Thyroid gland (tissue), 4 donors: ENCODE measurements around the gene COL4A1.

ENCODE experiments used
- POLR2A ChIP-seq, 2 donors: fragments of 450-650 bp; IDR thresholded peaks; one replicate each; pipeline ENCODE4 v1.6.1; 2017; ENCODE audit warnings: antibody characterized with exemption in 2 of 2, mild to moderate bottlenecking in 2 of 2, moderate library complexity in 1 of 2
- TF ChIP-seq, protein P1 (sequence below), 6 experiments: fragments of 200-600 bp in 3 of 6; fragments of 450-650 bp in 3 of 6; sonication (generic) in 3 of 6; IDR thresholded peaks; one replicate each; pipeline ENCODE4 v1.5.1; 2016 to 2019; ENCODE audit warnings: antibody characterized with exemption in 6 of 6, mild to moderate bottlenecking in 2 of 6, inconsistent platforms in 1 of 6, moderate library complexity in 1 of 6

DNA sequence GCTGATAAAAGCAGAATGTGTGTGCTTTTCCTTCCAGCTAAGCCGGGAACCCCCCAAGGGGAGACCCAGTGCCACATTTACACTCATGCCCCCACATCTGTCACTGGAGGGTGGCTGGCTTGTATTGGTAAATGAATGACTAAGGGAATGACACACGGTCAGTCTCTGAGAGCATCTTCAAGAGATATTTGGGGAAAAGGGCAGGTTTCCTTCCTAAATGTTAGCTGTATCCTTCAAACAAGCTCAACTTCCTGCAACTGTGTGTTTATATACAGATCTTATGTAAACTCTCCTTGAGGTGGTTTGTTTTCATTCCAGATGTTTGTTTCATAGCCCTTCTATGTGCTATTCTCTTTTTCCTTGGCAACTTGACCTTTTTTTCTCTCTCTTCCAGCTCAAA is 192.6 kb downstream of the COL4A1 start:
- TF ChIP-seq, protein P1, sequence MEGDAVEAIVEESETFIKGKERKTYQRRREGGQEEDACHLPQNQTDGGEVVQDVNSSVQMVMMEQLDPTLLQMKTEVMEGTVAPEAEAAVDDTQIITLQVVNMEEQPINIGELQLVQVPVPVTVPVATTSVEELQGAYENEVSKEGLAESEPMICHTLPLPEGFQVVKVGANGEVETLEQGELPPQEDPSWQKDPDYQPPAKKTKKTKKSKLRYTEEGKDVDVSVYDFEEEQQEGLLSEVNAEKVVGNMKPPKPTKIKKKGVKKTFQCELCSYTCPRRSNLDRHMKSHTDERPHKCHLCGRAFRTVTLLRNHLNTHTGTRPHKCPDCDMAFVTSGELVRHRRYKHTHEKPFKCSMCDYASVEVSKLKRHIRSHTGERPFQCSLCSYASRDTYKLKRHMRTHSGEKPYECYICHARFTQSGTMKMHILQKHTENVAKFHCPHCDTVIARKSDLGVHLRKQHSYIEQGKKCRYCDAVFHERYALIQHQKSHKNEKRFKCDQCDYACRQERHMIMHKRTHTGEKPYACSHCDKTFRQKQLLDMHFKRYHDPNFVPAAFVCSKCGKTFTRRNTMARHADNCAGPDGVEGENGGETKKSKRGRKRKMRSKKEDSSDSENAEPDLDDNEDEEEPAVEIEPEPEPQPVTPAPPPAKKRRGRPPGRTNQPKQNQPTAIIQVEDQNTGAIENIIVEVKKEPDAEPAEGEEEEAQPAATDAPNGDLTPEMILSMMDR (IDR thresholded peaks at IDR 0.05), result no peak
- TF ChIP-seq POLR2A (IDR thresholded peaks at IDR 0.05), result no peak
